ENCODE data around the gene CENPVL2.
"Not testable (repeated sequence)": the region's sequence is repeated elsewhere in the genome, so short reads cannot be mapped to it uniquely, and the experiment has no call there.

The CENPVL2 gene

GRCh38 chrX:51682720-51683062 is at the start of gene CENPVL2:
CENPVL2 (minus strand) TSS chrX:51682831; CDS start chrX:51682831, 0 bp downstream.
- DNase-seq (ENCODE audit: extremely low read depth, low read depth); H3K4me3 ChIP-seq (replicated peaks; ENCODE audit: low read depth, low read length): not testable (repeated sequence)

GRCh38 chrX:51728202-51728601 is 45.6 kb upstream of the CENPVL2 start:
- no peak for DNase-seq (ENCODE audit: extremely low read depth, low read depth)
- H3K4me3 ChIP-seq (replicated peaks; ENCODE audit: low read depth, low read length): no peak overlapping the region
- TF ChIP-seq, protein P1, sequence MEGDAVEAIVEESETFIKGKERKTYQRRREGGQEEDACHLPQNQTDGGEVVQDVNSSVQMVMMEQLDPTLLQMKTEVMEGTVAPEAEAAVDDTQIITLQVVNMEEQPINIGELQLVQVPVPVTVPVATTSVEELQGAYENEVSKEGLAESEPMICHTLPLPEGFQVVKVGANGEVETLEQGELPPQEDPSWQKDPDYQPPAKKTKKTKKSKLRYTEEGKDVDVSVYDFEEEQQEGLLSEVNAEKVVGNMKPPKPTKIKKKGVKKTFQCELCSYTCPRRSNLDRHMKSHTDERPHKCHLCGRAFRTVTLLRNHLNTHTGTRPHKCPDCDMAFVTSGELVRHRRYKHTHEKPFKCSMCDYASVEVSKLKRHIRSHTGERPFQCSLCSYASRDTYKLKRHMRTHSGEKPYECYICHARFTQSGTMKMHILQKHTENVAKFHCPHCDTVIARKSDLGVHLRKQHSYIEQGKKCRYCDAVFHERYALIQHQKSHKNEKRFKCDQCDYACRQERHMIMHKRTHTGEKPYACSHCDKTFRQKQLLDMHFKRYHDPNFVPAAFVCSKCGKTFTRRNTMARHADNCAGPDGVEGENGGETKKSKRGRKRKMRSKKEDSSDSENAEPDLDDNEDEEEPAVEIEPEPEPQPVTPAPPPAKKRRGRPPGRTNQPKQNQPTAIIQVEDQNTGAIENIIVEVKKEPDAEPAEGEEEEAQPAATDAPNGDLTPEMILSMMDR (IDR thresholded peaks at IDR 0.05; ENCODE audit: low read depth, low read length, missing control alignments): no peak

DNA sequence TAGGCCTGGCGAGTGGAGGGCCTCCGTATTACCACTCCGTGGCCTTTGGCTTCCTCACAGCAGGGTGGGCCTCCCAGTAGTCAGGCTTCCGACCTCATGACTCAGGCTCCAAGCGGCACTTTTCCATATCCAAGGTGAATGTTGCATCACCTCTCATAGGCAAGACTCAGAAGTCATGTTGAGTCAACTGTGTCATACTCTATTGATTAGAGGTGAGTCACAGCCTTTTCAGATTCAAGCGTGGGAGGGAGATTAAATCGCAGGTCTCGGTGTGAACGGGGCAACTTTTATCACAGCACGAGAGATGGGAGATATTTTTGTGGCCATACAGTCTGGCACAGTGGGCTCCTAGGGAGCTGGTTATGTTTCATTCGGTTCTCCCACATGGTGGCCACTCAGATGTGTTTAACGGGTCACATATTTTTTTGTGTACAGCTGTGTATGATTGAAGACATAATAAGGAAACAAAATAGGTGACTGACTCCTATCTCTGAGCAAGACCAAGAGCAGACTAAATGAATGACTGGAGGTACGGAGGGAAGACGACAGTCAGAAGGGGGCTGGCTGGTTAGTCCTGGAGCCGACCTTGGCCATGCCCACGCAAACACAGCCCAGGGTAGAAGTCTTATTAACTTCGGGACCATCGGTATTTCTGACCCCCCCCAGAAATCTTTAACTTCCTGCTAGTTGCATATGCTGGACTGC is 30.5 kb upstream of the CENPVL2 start:
- DNase-seq (ENCODE audit: extremely low read depth, low read depth); H3K4me3 ChIP-seq (replicated peaks; ENCODE audit: low read depth, low read length): not testable (repeated sequence)

DNA sequence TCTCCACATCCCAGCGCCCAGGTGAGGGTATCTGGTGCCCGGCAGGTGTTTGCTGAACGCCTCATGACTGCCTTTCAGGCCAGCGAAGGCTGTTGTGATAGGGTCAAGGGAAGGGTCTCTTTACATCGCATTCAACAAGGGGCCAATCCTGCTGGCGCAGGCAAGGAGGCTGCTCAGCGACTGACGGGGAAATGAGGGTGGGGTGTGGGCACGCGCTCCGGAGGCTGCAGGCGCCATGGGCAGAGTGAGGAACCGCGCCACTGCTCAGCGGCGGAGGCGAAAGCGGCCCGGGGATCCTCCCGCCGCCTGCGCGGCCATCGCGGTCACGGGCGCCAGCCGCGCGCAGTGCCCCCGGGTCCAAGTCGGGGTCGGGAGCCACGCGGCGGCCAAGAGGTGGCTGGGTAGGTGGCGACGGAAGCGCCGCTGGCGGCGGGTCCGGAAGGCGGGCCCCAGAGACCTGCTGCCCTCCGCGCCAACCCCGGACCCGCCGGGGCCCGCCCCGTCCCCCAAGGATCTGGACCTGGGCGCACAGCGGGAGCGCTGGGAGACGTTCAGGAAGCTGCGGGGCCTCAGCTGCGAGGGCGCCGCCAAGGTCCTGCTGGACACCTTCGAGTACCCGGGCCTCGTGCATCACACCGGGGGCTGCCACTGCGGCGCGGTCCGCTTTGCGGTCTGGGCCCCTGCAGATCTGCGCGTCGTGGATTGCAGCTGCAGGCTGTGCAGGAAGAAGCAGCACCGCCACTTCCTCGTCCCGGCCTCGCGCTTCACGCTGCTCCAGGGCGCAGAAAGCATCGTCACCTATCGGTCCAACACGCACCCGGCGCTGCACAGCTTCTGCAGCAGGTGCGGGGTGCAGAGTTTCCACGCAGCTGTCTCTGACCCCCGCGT is 27.9 kb upstream of the CENPVL2 start, which contains the start of gene CENPVL1:
TSS of gene CENPVL1 (plus strand) at position 236 of the 888 bp plus-strand sequence. CDS start at position 236, 0 bp downstream.
- DNase-seq (ENCODE audit: extremely low read depth, low read depth); H3K4me3 ChIP-seq (replicated peaks; ENCODE audit: low read depth, low read length): not testable (repeated sequence)

- TF ChIP-seq, protein P1 (IDR thresholded peaks at IDR 0.05; ENCODE audit: low read depth, low read length, missing control alignments): no peak
- H3K4me3 ChIP-seq (replicated peaks; ENCODE audit: low read depth, low read length): no peak overlapping the region
- no peak for DNase-seq (ENCODE audit: extremely low read depth, low read depth)
These were observed 14.8 kb upstream of the CENPVL2 start for GRCh38 chrX:51697397-51697796.

- TF ChIP-seq, protein P1 (IDR thresholded peaks at IDR 0.05; ENCODE audit: low read depth, low read length, missing control alignments): no peak
- no peak for DNase-seq (ENCODE audit: extremely low read depth, low read depth)
- no peak overlapping the region for H3K4me3 ChIP-seq (replicated peaks; ENCODE audit: low read depth, low read length)
These were observed 11.6 kb upstream of the CENPVL2 start for GRCh38 chrX:51694254-51694653.

DNA sequence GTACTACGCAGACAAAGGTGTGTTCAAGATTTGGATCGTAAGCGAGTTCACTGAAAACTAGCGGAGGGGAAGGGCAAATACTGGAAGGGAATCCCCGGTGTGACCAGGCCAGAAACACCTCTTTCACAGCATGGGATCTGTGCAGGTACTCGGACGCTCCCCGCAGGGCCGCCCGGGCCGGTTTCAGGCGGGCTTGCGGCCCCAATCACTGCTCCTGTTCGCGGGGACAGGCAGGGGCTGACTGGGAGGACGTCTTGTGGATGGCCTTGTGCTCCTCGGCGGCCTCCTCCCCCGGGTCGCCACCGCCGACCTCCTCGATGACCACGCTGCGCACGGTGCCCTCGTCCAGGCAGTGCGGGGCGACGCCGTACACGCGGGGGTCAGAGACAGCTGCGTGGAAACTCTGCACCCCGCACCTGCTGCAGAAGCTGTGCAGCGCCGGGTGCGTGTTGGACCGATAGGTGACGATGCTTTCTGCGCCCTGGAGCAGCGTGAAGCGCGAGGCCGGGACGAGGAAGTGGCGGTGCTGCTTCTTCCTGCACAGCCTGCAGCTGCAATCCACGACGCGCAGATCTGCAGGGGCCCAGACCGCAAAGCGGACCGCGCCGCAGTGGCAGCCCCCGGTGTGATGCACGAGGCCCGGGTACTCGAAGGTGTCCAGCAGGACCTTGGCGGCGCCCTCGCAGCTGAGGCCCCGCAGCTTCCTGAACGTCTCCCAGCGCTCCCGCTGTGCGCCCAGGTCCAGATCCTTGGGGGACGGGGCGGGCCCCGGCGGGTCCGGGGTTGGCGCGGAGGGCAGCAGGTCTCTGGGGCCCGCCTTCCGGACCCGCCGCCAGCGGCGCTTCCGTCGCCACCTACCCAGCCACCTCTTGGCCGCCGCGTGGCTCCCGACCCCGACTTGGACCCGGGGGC is 567 bp downstream of the CENPVL2 start:
- DNase-seq (ENCODE audit: extremely low read depth, low read depth); H3K4me3 ChIP-seq (replicated peaks; ENCODE audit: low read depth, low read length): not testable (repeated sequence)

DNA sequence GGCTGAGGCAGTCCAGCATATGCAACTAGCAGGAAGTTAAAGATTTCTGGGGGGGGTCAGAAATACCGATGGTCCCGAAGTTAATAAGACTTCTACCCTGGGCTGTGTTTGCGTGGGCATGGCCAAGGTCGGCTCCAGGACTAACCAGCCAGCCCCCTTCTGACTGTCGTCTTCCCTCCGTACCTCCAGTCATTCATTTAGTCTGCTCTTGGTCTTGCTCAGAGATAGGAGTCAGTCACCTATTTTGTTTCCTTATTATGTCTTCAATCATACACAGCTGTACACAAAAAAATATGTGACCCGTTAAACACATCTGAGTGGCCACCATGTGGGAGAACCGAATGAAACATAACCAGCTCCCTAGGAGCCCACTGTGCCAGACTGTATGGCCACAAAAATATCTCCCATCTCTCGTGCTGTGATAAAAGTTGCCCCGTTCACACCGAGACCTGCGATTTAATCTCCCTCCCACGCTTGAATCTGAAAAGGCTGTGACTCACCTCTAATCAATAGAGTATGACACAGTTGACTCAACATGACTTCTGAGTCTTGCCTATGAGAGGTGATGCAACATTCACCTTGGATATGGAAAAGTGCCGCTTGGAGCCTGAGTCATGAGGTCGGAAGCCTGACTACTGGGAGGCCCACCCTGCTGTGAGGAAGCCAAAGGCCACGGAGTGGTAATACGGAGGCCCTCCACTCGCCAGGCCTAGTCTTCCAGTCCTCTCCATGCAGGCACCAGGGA is 2.8 kb downstream of the CENPVL2 start:
- not testable (repeated sequence) for DNase-seq (ENCODE audit: extremely low read depth, low read depth); H3K4me3 ChIP-seq (replicated peaks; ENCODE audit: low read depth, low read length)

All from HFF-Myc (cell line).